A549 (cell line): ENCODE data around the gene BMPER. TPM values are rescaled to one million over a fixed set of nuclear protein-coding genes. Genes with fewer than 3 reads are reported as not detected.

Experiments used
- ATAC-seq, 2 experiments: fragments of 200-7000 bp in 1 of 2; fragments of >200 bp in 1 of 2; cut with Nextera tagmentation in 1 of 2; cut with Tn5 transposase in 1 of 2; 3 replicates each; pipeline versions ENCODE4 v1.8.0 to v1.9.1; 2018 to 2020; ENCODE audit warnings: mild to moderate bottlenecking in 1 of 2, moderate library complexity in 1 of 2
- CTCF ChIA-PET: fragments of 300-600 bp; sonication (Branson Sonifier 250); formaldehyde crosslinking; extraction: SDS; loops from one replicate; lab custom pipeline; 2021; ENCODE audit warnings: antibody characterized with exemption, inconsistent platforms; lab: Yijun Ruan, JAX
- POLR2A ChIA-PET: fragments of 350-600 bp; formaldehyde crosslinking; extraction: SDS; loops from one replicate; lab custom pipeline; 2021; ENCODE audit warnings: antibody characterized with exemption, inconsistent platforms; lab: Yijun Ruan, JAX
- DNase-seq, 2 experiments: peaks; one replicate each; pipeline versions ENCODE4 v3.0.0 to v3.0.0-alpha.2; 2011 to 2016; ENCODE audit warnings: low read depth in 1 of 2, low spot score in 1 of 2
- FAIRE-seq: peaks from 2 replicates; lab custom pipeline; 2011; peaks lifted over from hg19 to GRCh38; lab: Jason Lieb, UNC
- H3K27ac ChIP-seq, 2 experiments: fragments of >200 bp; sonication (Bioruptor Twin); formaldehyde crosslinking; 3 replicates each; pipeline ENCODE4 v1.5.1; 2016 to 2017
- H3K4me1 ChIP-seq: fragments of >200 bp; sonication (Bioruptor Twin); formaldehyde crosslinking; 3 replicates; pipeline ENCODE4 v1.6.1; 2016
- H3K4me2 ChIP-seq: fragments of >200 bp; sonication (Bioruptor Twin); formaldehyde crosslinking; 3 replicates; pipeline ENCODE4 v1.6.1; 2016
- H3K4me3 ChIP-seq: fragments of >200 bp; sonication (Bioruptor Twin); formaldehyde crosslinking; 3 replicates; pipeline ENCODE4 v1.5.1; 2016
- H3K9me3 ChIP-seq: fragments of >200 bp; sonication (Bioruptor Twin); formaldehyde crosslinking; 3 replicates; pipeline ENCODE4 v1.6.1; 2016
- BHLHE40 ChIP-seq: IDR thresholded peaks from 2 replicates; pipeline ENCODE4 v1.6.1; 2012; ENCODE audit warnings: low read depth, low read length, inconsistent platforms
- CEBPB ChIP-seq, 2 experiments: fragments of >200 bp in 1 of 2; sonication (Bioruptor Twin) in 1 of 2; formaldehyde crosslinking in 1 of 2; IDR thresholded peaks; 2 replicates each; pipeline ENCODE4 v1.6.1; 2012 to 2016
- CHD2 ChIP-seq: fragments of 150-350 bp; IDR thresholded peaks from 2 replicates; pipeline ENCODE4 v1.6.1; 2014; ENCODE audit warnings: low read length; ENCODE audit not compliant: partially characterized antibody
- CTCF ChIP-seq: fragments of >200 bp; sonication (Bioruptor Twin); formaldehyde crosslinking; IDR thresholded peaks from 3 replicates; pipeline ENCODE4 v1.5.1; 2016
- EHF ChIP-seq: fragments of 250-450 bp; sonication (Bioruptor Pico); IDR thresholded peaks from 2 replicates; pipeline ENCODE4 v1.5.0; 2020; ENCODE audit warnings: mild to moderate bottlenecking
- EHMT2 ChIP-seq: fragments of 200-600 bp; sonication (generic); IDR thresholded peaks from 2 replicates; pipeline ENCODE4 v1.6.1; 2016; ENCODE audit warnings: antibody characterized with exemption, low read depth, mild to moderate bottlenecking, moderate library complexity
- FOXS1 ChIP-seq: fragments of 250-450 bp; sonication (Bioruptor Pico); IDR thresholded peaks from 2 replicates; pipeline ENCODE4 v1.5.0; 2020; ENCODE audit warnings: mild to moderate bottlenecking, moderate library complexity
- GATA3 ChIP-seq: IDR thresholded peaks from 2 replicates; pipeline ENCODE4 v1.6.1; 2012; ENCODE audit warnings: borderline replicate concordance
- HDAC2 ChIP-seq: fragments of 200-600 bp; sonication (generic); IDR thresholded peaks from 2 replicates; pipeline ENCODE4 v1.6.1; 2016
- HES2 ChIP-seq: fragments of >200 bp; sonication (Bioruptor Twin); formaldehyde crosslinking; IDR thresholded peaks from 2 replicates; pipeline ENCODE4 v1.6.1; 2016
- HOXA7 ChIP-seq: fragments of 250-450 bp; sonication (Bioruptor Pico); IDR thresholded peaks from 2 replicates; pipeline ENCODE4 v1.5.0; 2020; ENCODE audit warnings: mild to moderate bottlenecking, moderate library complexity
- HOXB13 ChIP-seq: fragments of 250-450 bp; sonication (Bioruptor Pico); IDR thresholded peaks from 2 replicates; pipeline ENCODE4 v1.5.0; 2020; ENCODE audit warnings: low read depth, mild to moderate bottlenecking, moderate library complexity
- HOXB5 ChIP-seq: fragments of 250-450 bp; sonication (Bioruptor Pico); IDR thresholded peaks from 2 replicates; pipeline ENCODE4 v1.5.0; 2020; ENCODE audit warnings: mild to moderate bottlenecking, moderate library complexity
- MAZ ChIP-seq: fragments of 150-350 bp; IDR thresholded peaks from 2 replicates; pipeline ENCODE4 v1.6.1; 2014; ENCODE audit warnings: antibody characterized with exemption, low read depth, low read length, borderline replicate concordance
- PHF8 ChIP-seq: fragments of 200-600 bp; sonication (generic); IDR thresholded peaks from 2 replicates; pipeline ENCODE4 v1.6.1; 2016; ENCODE audit warnings: low read depth, mild to moderate bottlenecking, antibody characterized with exemption, moderate library complexity, borderline replicate concordance
- RAD21 ChIP-seq, 2 experiments: fragments of >200 bp in 1 of 2; sonication (Bioruptor Twin) in 1 of 2; formaldehyde crosslinking in 1 of 2; IDR thresholded peaks in 1 of 2; conservative IDR thresholded peaks in 1 of 2; 2 replicates in 1 of 2; 3 replicates in 1 of 2; pipeline ENCODE4 v1.6.1; 2012 to 2018; ENCODE audit warnings: inconsistent platforms in 1 of 2
- RARB ChIP-seq: fragments of 250-450 bp; sonication (Bioruptor Pico); IDR thresholded peaks from 2 replicates; pipeline ENCODE4 v1.8.0; 2021; ENCODE audit warnings: mild to moderate bottlenecking, moderate library complexity
- RCOR1 ChIP-seq: fragments of 150-350 bp; IDR thresholded peaks from 2 replicates; pipeline ENCODE4 v1.6.1; 2014; ENCODE audit warnings: antibody characterized with exemption, low read length, low read depth
- RNF2 ChIP-seq: fragments of 200-600 bp; sonication (generic); IDR thresholded peaks from 2 replicates; pipeline ENCODE4 v1.6.1; 2016; ENCODE audit warnings: low read depth, mild to moderate bottlenecking, antibody characterized with exemption, moderate library complexity, borderline replicate concordance
- SMC3 ChIP-seq: fragments of >200 bp; sonication (Bioruptor Twin); formaldehyde crosslinking; IDR thresholded peaks from 3 replicates; pipeline ENCODE4 v1.6.1; 2018; ENCODE audit warnings: inconsistent platforms
- TFCP2L1 ChIP-seq: fragments of 250-450 bp; sonication (Bioruptor Pico); IDR thresholded peaks from 2 replicates; pipeline ENCODE4 v1.5.0; 2021; ENCODE audit warnings: mild to moderate bottlenecking
- ZC3H11A ChIP-seq: fragments of 450-650 bp; IDR thresholded peaks from 2 replicates; pipeline ENCODE4 v1.6.1; 2014; ENCODE audit warnings: antibody characterized with exemption, mild to moderate bottlenecking
- ZNF302 ChIP-seq: fragments of 250-450 bp; sonication (Bioruptor Pico); IDR thresholded peaks from 2 replicates; pipeline ENCODE4 v1.9.0; 2021; ENCODE audit warnings: inconsistent platforms, mild to moderate bottlenecking, moderate library complexity
- ZSCAN20 ChIP-seq: fragments of 250-450 bp; sonication (Bioruptor Pico); IDR thresholded peaks from 2 replicates; pipeline ENCODE4 v1.8.0; 2022; ENCODE audit warnings: mild to moderate bottlenecking, moderate library complexity
- WGBS: methylation state at CpG from one replicate; pipeline ENCODE4 v1.1.6; 2017; ENCODE audit errors: missing lambda C conversion rate; 5-methylcytosine and 5-hydroxymethylcytosine counted together
- polyA plus RNA-seq, 4 experiments: library from polyadenylated mRNA; depleted of rRNA in 3 of 4; stranded (reverse); fragments of >200 nt; fragmentation: RNase III in 1 of 4; extraction: RNeasy Plus Mini Kit Qiagen cat#74134 plus additional on column Dnase treatment in 1 of 4; gene quantifications; 2 replicates in 3 of 4; 3 replicates in 1 of 4; pipeline ENCODE4 v1.2.3, GENCODE V29; 2011 to 2017
- TF ChIP-seq, protein P1 (sequence below): fragments of 150-350 bp; IDR thresholded peaks from 2 replicates; pipeline ENCODE4 v1.6.1; 2014; ENCODE audit warnings: low read depth, mild to moderate bottlenecking, low read length
- TF ChIP-seq, protein P2 (sequence below): IDR thresholded peaks from 2 replicates; pipeline ENCODE4 v1.6.1; 2012
- TF ChIP-seq, protein P3 (sequence below): IDR thresholded peaks from 2 replicates; pipeline ENCODE4 v1.6.1; 2012; ENCODE audit warnings: low read depth, borderline replicate concordance
- TF ChIP-seq, protein P4 (sequence below): IDR thresholded peaks from 2 replicates; pipeline ENCODE4 v1.6.1; 2012
- TF ChIP-seq, protein P5 (sequence below): fragments of 450-650 bp; IDR thresholded peaks from 2 replicates; pipeline ENCODE4 v1.6.1; 2014; ENCODE audit warnings: antibody characterized with exemption

The BMPER gene
- polyA plus RNA-seq, 2 of the 4 experiments (the other 2 are of a cell fraction) = 5.0 to 5.8 TPM

GRCh38 chr7:33936503-33936902 is 31.2 kb downstream of the BMPER start:
- DNase-seq = no peak
- CTCF ChIA-PET = interaction anchor here (0.7 to 2.9 kb wide), 3 partner anchors 8 to 153 kb away, joined by 3 to 9 read pairs (median 4); no protein-coding TSS in a partner anchor

DNA sequence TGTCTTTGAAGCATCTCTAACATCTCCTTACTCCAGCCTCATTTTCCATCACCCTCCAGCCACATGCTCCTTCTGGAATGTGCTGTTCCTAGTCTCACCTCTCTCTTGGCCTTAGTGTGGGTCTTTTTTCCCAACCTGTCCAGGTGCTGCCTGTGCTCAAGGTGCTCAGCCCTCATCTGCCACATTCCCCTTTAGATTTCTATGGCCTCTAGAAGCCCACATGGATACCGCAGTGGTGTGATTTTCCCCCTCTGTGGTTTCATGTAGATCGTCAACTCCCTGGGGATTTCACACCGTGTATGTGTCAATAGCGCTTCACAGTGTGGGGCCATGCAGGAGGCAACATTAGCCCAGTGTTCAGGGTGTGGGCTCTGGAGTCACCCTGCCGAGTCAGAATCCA is 32.5 kb downstream of the BMPER start:
- H3K27ac ChIP-seq = 0 out of 6 replicates have a peak overlapping the region, but pooled peaks of 1 of the 2 experiments have one; percentile 10
- H3K4me3 ChIP-seq = no peak overlapping the region
- FAIRE-seq = no peak
- H3K9me3 ChIP-seq = no peaks in the 10 kb centered on the region
- ChIA-PET CTCF (no interaction called here), POLR2A (no interaction called here)
- TF ChIP-seq GATA3 (no peak), ZC3H11A (no peak), EHF (CRISPR knock-in tag) (no peak), HOXB5 (CRISPR knock-in tag) (no peak)
- TF ChIP-seq, protein P1, sequence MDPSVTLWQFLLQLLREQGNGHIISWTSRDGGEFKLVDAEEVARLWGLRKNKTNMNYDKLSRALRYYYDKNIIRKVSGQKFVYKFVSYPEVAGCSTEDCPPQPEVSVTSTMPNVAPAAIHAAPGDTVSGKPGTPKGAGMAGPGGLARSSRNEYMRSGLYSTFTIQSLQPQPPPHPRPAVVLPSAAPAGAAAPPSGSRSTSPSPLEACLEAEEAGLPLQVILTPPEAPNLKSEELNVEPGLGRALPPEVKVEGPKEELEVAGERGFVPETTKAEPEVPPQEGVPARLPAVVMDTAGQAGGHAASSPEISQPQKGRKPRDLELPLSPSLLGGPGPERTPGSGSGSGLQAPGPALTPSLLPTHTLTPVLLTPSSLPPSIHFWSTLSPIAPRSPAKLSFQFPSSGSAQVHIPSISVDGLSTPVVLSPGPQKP = no peak
- TF ChIP-seq, all 56 proteins: peak for 0
- Histone ChIP-seq H3K4me2 (no peak overlapping the region), H3K4me1 (peaks cover 14% of the 10 kb centered on the region)
- ATAC-seq (no peak), DNase-seq (no peak)
- WGBS = 88% methylated on average over 5 of the region's 5 CpGs

More at GRCh38 chr7:33936503-33936902, 31.2 kb downstream of the BMPER start:
- H3K27ac ChIP-seq = peak overlapping the region in 1 of 2 experiments; percentile 34; a peak in 1 of 6 replicates
- no peak for TF ChIP-seq HOXB5 (CRISPR knock-in tag)
- TF ChIP-seq, protein P2, sequence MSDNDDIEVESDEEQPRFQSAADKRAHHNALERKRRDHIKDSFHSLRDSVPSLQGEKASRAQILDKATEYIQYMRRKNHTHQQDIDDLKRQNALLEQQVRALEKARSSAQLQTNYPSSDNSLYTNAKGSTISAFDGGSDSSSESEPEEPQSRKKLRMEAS = no peak
- TF ChIP-seq SMC3 = no peak
- TF ChIP-seq RARB = no peak
- TF ChIP-seq CHD2 = no peak
- TF ChIP-seq, protein P3, sequence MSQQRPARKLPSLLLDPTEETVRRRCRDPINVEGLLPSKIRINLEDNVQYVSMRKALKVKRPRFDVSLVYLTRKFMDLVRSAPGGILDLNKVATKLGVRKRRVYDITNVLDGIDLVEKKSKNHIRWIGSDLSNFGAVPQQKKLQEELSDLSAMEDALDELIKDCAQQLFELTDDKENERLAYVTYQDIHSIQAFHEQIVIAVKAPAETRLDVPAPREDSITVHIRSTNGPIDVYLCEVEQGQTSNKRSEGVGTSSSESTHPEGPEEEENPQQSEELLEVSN = no peak
- no peak for TF ChIP-seq CEBPB (IDR thresholded peaks at IDR 0.05)
- TF ChIP-seq CTCF = no peak
- 80% methylated on average over 5 of the region's 5 CpGs for WGBS
- no peak for FAIRE-seq
- POLR2A ChIA-PET = no interaction called here
- H3K4me3 ChIP-seq = no peak overlapping the region
- no peak overlapping the region for H3K4me2 ChIP-seq
- ATAC-seq = no peak
- peaks cover 19% of the 10 kb centered on the region for H3K4me1 ChIP-seq
- no peaks in the 10 kb centered on the region for H3K9me3 ChIP-seq

- CTCF ChIA-PET = interaction anchor here (1.1 kb wide), 1 partner anchor 121 kb away, joined by 3 read pairs; no protein-coding TSS in a partner anchor
- no peak for FAIRE-seq
These were observed 33.8 kb downstream of the BMPER start for GRCh38 chr7:33939121-33939520.

More at GRCh38 chr7:33939121-33939520, 33.8 kb downstream of the BMPER start:
- 88% methylated on average over 2 of the region's 2 CpGs for WGBS
- DNase-seq (no peak), ATAC-seq (no peak)
- H3K4me2 ChIP-seq = no peak overlapping the region
- POLR2A ChIA-PET = no interaction called here
- peaks cover 2% of the 10 kb centered on the region; the same call in 2 of the 3 replicates for H3K4me1 ChIP-seq
- H3K4me3 ChIP-seq = no peak overlapping the region
- no peak for TF ChIP-seq RAD21 (conservative IDR thresholded peaks at IDR 0.05 in 1 of 2, IDR thresholded peaks at IDR 0.05 in 1 of 2)
- no peak for TF ChIP-seq ZNF302
- no peak for TF ChIP-seq HOXB5 (CRISPR knock-in tag)
- TF ChIP-seq HOXA7 (CRISPR knock-in tag) = no peak
- TF ChIP-seq FOXS1 (CRISPR knock-in tag) = no peak
- no peak for TF ChIP-seq RNF2
- TF ChIP-seq EHMT2 = no peak
- TF ChIP-seq HES2 = no peak
- TF ChIP-seq, protein P4, sequence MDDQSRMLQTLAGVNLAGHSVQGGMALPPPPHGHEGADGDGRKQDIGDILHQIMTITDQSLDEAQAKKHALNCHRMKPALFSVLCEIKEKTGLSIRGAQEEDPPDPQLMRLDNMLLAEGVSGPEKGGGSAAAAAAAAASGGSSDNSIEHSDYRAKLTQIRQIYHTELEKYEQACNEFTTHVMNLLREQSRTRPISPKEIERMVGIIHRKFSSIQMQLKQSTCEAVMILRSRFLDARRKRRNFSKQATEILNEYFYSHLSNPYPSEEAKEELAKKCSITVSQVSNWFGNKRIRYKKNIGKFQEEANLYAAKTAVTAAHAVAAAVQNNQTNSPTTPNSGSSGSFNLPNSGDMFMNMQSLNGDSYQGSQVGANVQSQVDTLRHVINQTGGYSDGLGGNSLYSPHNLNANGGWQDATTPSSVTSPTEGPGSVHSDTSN = no peak
- TF ChIP-seq EHF (CRISPR knock-in tag) = no peak
- no peak for TF ChIP-seq BHLHE40
- no peak for TF ChIP-seq HOXB13 (CRISPR knock-in tag)
- no peak for TF ChIP-seq MAZ
- TF ChIP-seq ZSCAN20 = no peak
- no peak for TF ChIP-seq TFCP2L1
- TF ChIP-seq PHF8 = no peak
- TF ChIP-seq, protein P5, sequence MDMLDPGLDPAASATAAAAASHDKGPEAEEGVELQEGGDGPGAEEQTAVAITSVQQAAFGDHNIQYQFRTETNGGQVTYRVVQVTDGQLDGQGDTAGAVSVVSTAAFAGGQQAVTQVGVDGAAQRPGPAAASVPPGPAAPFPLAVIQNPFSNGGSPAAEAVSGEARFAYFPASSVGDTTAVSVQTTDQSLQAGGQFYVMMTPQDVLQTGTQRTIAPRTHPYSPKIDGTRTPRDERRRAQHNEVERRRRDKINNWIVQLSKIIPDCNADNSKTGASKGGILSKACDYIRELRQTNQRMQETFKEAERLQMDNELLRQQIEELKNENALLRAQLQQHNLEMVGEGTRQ = no peak
- no peak for TF ChIP-seq HDAC2
- no peak for TF ChIP-seq RCOR1
- no peak for TF ChIP-seq RARB
- H3K27ac ChIP-seq = no peak overlapping the region
- H3K9me3 ChIP-seq = no peaks in the 10 kb centered on the region
